Neural crest cell (in vitro differentiated cells): ENCODE results near the gene KCNIP1. TPM values are rescaled to one million over a fixed set of nuclear protein-coding genes. Genes with fewer than 3 reads are reported as not detected.
A peak's percentile ranks its signal among the peaks of the same experiment; 100 is the strongest.

Source experiments
- DNase-seq: peaks from one replicate; pipeline ENCODE4 v3.0.0; 2021; ENCODE audit warnings: low read depth, mixed read lengths, low spot score
- H3K27ac Mint-ChIP-seq: one replicate; pipeline ENCODE4 v1.8.0; 2021; ENCODE audit warnings: mild to moderate bottlenecking, mixed read lengths; ENCODE audit not compliant: unreplicated experiment
- H3K27me3 Mint-ChIP-seq: 2 replicates; pipeline ENCODE4 v1.8.0; 2021; ENCODE audit warnings: low read depth, mild to moderate bottlenecking, mixed read lengths
- H3K36me3 Mint-ChIP-seq: 2 replicates; pipeline ENCODE4 v1.8.0; 2021; ENCODE audit warnings: low read depth, mild to moderate bottlenecking, mixed read lengths
- H3K4me1 Mint-ChIP-seq: 2 replicates; pipeline ENCODE4 v1.8.0; 2021; ENCODE audit warnings: mixed read lengths
- H3K4me3 Mint-ChIP-seq: one replicate; pipeline ENCODE4 v1.8.0; 2021; ENCODE audit warnings: mild to moderate bottlenecking, mixed read lengths
- H3K9me3 Mint-ChIP-seq: 2 replicates; pipeline ENCODE4 v1.8.0; 2021; ENCODE audit warnings: mixed read lengths
- long read RNA-seq: library from polyadenylated mRNA; unstranded; transcript quantifications from one replicate; pipeline ENCODE4 v2.0.0, GENCODE V29; 2020
- total RNA-seq: library from RNA; stranded (reverse); gene quantifications from 2 replicates; pipeline ENCODE4 v1.2.1, GENCODE V29; 2021
- TF ChIP-seq, protein P1 (sequence below): fragments of 200-600 bp; sonication (generic); conservative IDR thresholded peaks from 2 replicates; pipeline ENCODE4 v1.5.0; 2021; ENCODE audit warnings: antibody characterized with exemption, mild to moderate bottlenecking

The KCNIP1 gene
- total RNA-seq, result 0.57 and 0.96 TPM in 2 replicates
- long read RNA-seq, result 0 reads

DNA sequence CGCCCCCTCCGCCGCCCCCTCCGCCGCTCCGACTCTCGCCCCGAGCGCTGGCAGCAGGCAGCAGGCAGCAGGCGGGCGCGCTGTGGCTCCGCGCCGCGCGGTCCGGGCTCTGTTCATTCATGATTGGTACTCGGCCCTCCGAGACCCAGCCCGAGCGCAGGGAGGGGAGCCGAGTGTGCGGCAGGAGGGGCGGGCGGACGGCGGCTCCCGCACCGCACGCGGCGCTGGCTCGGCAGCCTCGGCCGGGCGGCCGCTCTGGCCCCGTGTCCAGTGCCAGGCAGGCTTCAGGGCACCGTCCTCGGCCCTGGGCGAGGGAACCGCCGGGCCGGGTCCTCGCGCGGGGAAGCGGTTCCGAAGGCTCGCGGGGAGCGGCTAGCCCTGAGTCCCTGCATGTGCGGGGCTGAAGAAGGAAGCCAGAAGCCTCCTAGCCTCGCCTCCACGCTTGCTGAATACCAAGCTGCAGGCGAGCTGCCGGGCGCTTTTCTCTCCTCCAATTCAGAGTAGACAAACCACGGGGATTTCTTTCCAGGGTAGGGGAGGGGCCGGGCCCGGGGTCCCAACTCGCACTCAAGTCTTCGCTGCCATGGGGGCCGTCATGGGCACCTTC is at the start of gene KCNIP1:
TSS of gene KCNIP1 (plus strand) at position 31 of the 607 bp plus-strand sequence.
- no peaks in the 10 kb centered on the region for H3K36me3 Mint-ChIP-seq
- DNase-seq, result peak; percentile 53
- H3K4me3 Mint-ChIP-seq, result peak within 1 kb of the TSS; percentile 72
- peaks cover 52% of the 10 kb centered on the region for H3K27me3 Mint-ChIP-seq
- TF ChIP-seq, protein P1, sequence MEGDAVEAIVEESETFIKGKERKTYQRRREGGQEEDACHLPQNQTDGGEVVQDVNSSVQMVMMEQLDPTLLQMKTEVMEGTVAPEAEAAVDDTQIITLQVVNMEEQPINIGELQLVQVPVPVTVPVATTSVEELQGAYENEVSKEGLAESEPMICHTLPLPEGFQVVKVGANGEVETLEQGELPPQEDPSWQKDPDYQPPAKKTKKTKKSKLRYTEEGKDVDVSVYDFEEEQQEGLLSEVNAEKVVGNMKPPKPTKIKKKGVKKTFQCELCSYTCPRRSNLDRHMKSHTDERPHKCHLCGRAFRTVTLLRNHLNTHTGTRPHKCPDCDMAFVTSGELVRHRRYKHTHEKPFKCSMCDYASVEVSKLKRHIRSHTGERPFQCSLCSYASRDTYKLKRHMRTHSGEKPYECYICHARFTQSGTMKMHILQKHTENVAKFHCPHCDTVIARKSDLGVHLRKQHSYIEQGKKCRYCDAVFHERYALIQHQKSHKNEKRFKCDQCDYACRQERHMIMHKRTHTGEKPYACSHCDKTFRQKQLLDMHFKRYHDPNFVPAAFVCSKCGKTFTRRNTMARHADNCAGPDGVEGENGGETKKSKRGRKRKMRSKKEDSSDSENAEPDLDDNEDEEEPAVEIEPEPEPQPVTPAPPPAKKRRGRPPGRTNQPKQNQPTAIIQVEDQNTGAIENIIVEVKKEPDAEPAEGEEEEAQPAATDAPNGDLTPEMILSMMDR, result no peak
- H3K9me3 Mint-ChIP-seq, result no peaks in the 10 kb centered on the region
- H3K4me1 Mint-ChIP-seq, result peaks cover 21% of the 10 kb centered on the region
- no peak within 1 kb of the TSS for H3K27ac Mint-ChIP-seq

DNA sequence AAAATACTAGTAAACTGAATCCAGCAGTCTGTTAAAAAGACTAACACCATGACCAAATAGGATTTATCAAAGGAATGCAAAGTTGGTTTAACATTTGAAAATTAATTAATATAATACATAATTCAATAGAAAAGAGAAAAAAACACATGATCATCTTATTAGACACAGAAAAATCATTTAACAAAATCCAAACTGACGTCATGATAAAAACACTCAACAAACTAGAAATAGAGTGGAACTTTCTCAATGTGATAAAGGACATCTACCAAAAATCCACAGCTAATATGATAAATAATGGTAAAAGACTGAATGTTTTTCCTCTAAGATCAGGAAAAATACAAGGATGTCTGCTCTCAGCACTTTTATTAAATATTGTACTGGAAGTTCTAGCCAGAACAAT is 40.4 kb upstream of the KCNIP1 start:
- TF ChIP-seq, protein P1, result no peak

GRCh38 chr5:170464280-170465127 is 39.3 kb upstream of the KCNIP1 start:
- no peak for DNase-seq
- TF ChIP-seq, protein P1, result no peak
- Mint-ChIP-seq H3K36me3 (no peaks in the 10 kb centered on the region), H3K9me3 (peaks cover 10% of the 10 kb centered on the region), H3K27me3 (no peaks in the 10 kb centered on the region), H3K27ac (no peak overlapping the region), H3K4me3 (no peak overlapping the region), H3K4me1 (no peaks in the 10 kb centered on the region)

More for the DNA sequence above, 40.4 kb upstream of the KCNIP1 start:
- Mint-ChIP-seq H3K9me3 (peaks cover 10% of the 10 kb centered on the region), H3K36me3 (no peaks in the 10 kb centered on the region), H3K4me1 (no peaks in the 10 kb centered on the region), H3K4me3 (no peak overlapping the region), H3K27me3 (no peaks in the 10 kb centered on the region), H3K27ac (no peak overlapping the region)
- DNase-seq, result no peak

DNA sequence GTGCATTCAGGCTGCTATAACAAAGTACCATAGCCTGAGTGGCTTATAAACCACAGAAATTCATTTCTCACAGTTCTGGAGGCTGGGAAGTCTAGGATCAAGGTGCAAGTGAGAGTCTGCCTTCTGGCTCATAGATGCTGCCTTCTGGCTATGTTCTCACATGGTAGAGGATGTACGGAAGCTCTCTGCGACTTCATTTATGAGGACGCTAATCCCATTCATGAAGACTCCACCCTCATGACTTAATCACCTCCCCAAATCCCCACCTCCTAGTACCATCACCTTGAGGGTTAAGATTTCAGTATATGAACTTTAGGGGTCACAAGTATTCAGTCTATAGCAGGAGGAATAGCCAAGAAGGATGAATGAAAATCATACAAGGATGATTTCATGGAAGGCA is 37.3 kb upstream of the KCNIP1 start:
- no peaks in the 10 kb centered on the region for H3K4me1 Mint-ChIP-seq
- DNase-seq, result no peak
- H3K4me3 Mint-ChIP-seq, result no peak overlapping the region
- no peaks in the 10 kb centered on the region for H3K27me3 Mint-ChIP-seq
- H3K36me3 Mint-ChIP-seq, result no peaks in the 10 kb centered on the region
- TF ChIP-seq, protein P1, result no peak
- H3K27ac Mint-ChIP-seq, result no peak overlapping the region
- no peaks in the 10 kb centered on the region for H3K9me3 Mint-ChIP-seq

GRCh38 chr5:170466988-170467707 is 36.7 kb upstream of the KCNIP1 start:
- no peaks in the 10 kb centered on the region for H3K4me1 Mint-ChIP-seq
- TF ChIP-seq, protein P1, result no peak
- no peaks in the 10 kb centered on the region for H3K27me3 Mint-ChIP-seq
- no peaks in the 10 kb centered on the region for H3K36me3 Mint-ChIP-seq
- H3K4me3 Mint-ChIP-seq, result no peak overlapping the region
- H3K9me3 Mint-ChIP-seq, result no peaks in the 10 kb centered on the region
- DNase-seq, result no peak
- no peak overlapping the region for H3K27ac Mint-ChIP-seq
